ENCODE measurements around the gene FFAR1.

Gene FFAR1

GRCh38 chr19:35328851-35329285 is 18.8 kb upstream of the FFAR1 start, which contains the start of gene CD22:
Gene CD22 (plus strand): TSS chr19:35329187. CDS start chr19:35332041, 2,854 bp downstream.
- TF ChIP-seq MAX (IDR thresholded peaks at IDR 0.05) (no peak), EP300 (IDR thresholded peaks at IDR 0.05; ENCODE audit: borderline replicate concordance) (no peak), REST (IDR thresholded peaks at IDR 0.05; ENCODE audit: low read depth) (no peak), ZBTB7A (IDR thresholded peaks at IDR 0.05; ENCODE audit: low read depth) (no peak), RAD21 (IDR thresholded peaks at IDR 0.05; ENCODE audit: low read depth) (no peak), FOXM1 (IDR thresholded peaks at IDR 0.05; ENCODE audit: borderline replicate concordance, low read depth) (no peak), YY1 (IDR thresholded peaks at IDR 0.05; ENCODE audit: low read depth) (no peak), CREB1 (IDR thresholded peaks at IDR 0.05; ENCODE audit: low read depth) (no peak), TCF12 (IDR thresholded peaks at IDR 0.05; ENCODE audit: low read depth) (no peak), CEBPB (IDR thresholded peaks at IDR 0.05) (no peak), NFIC (IDR thresholded peaks at IDR 0.05) (no peak), USF1 (IDR thresholded peaks at IDR 0.05) (no peak)

- TF ChIP-seq EGR1 (IDR thresholded peaks at IDR 0.05) (no peak), CREB1 (IDR thresholded peaks at IDR 0.05; ENCODE audit: low read depth) (no peak), YY1 (IDR thresholded peaks at IDR 0.05; ENCODE audit: low read depth) (no peak), NFIC (IDR thresholded peaks at IDR 0.05) (no peak), TAF1 (IDR thresholded peaks at IDR 0.05; ENCODE audit: low read depth) (no peak), FOXM1 (IDR thresholded peaks at IDR 0.05; ENCODE audit: borderline replicate concordance, low read depth) (no peak), REST (IDR thresholded peaks at IDR 0.05; ENCODE audit: low read depth) (no peak), RAD21 (IDR thresholded peaks at IDR 0.05; ENCODE audit: low read depth) (no peak), USF1 (IDR thresholded peaks at IDR 0.05) (no peak), MAX (IDR thresholded peaks at IDR 0.05) (no peak), CEBPB (IDR thresholded peaks at IDR 0.05) (no peak), TCF12 (IDR thresholded peaks at IDR 0.05; ENCODE audit: low read depth) (no peak), EP300 (IDR thresholded peaks at IDR 0.05; ENCODE audit: borderline replicate concordance) (no peak), TEAD4 (IDR thresholded peaks at IDR 0.05) (no peak)
These were observed 18.4 kb upstream of the FFAR1 start for GRCh38 chr19:35329323-35329722.

- TF ChIP-seq FOXM1 (IDR thresholded peaks at IDR 0.05; ENCODE audit: borderline replicate concordance, low read depth) (no peak), USF1 (IDR thresholded peaks at IDR 0.05) (no peak), CEBPB (IDR thresholded peaks at IDR 0.05) (no peak), MAX (IDR thresholded peaks at IDR 0.05) (no peak), YY1 (IDR thresholded peaks at IDR 0.05; ENCODE audit: low read depth) (no peak), RAD21 (IDR thresholded peaks at IDR 0.05; ENCODE audit: low read depth) (no peak), EP300 (IDR thresholded peaks at IDR 0.05; ENCODE audit: borderline replicate concordance) (no peak), TCF12 (IDR thresholded peaks at IDR 0.05; ENCODE audit: low read depth) (no peak), EGR1 (IDR thresholded peaks at IDR 0.05) (no peak), CREB1 (IDR thresholded peaks at IDR 0.05; ENCODE audit: low read depth) (no peak), ZBTB7A (IDR thresholded peaks at IDR 0.05; ENCODE audit: low read depth) (no peak), TAF1 (IDR thresholded peaks at IDR 0.05; ENCODE audit: low read depth) (no peak), TEAD4 (IDR thresholded peaks at IDR 0.05) (no peak), REST (IDR thresholded peaks at IDR 0.05; ENCODE audit: low read depth) (no peak)
These were observed 17.2 kb upstream of the FFAR1 start for GRCh38 chr19:35330475-35330874.

All from Ishikawa (cell line).